ENCODE measurements around the gene WDR90.
A peak's percentile ranks its signal among the peaks of the same experiment; 100 is the strongest.

DNA sequence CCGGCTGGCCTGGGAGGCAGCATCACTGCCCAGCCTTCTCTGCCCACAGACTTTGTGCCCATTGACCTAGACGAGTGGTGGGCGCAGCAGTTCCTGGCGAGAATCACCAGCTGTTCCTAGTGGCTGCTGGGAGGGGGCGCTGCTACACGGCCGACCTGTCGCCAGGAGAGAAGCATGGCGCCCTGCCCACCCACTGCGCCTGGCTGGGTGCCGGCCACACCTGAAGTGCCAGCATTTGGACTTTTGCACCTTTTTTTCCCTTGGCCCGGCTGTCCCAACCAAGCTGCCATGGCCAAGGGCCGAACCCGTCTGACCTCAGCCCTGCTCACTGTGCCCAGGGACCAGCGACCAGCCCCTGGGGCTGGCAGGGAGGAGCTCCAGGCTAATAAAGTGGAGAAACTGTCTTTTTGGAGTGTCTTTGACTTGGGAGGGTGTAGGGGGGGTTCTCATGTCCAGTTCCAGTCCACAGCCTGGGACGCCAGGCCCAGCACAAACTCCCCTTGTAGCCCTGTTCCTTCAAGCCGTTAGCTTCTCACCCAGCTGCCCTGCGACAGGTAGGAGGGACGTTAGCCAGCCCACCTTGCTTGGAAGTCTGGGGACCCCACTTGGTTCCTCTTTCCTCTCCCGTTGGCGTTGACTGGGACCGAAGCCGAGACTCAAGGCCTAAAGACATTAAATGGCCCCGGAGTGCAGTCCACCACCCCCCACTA, 939 bp upstream of the WDR90 start:
- TF ChIP-seq, protein P1, sequence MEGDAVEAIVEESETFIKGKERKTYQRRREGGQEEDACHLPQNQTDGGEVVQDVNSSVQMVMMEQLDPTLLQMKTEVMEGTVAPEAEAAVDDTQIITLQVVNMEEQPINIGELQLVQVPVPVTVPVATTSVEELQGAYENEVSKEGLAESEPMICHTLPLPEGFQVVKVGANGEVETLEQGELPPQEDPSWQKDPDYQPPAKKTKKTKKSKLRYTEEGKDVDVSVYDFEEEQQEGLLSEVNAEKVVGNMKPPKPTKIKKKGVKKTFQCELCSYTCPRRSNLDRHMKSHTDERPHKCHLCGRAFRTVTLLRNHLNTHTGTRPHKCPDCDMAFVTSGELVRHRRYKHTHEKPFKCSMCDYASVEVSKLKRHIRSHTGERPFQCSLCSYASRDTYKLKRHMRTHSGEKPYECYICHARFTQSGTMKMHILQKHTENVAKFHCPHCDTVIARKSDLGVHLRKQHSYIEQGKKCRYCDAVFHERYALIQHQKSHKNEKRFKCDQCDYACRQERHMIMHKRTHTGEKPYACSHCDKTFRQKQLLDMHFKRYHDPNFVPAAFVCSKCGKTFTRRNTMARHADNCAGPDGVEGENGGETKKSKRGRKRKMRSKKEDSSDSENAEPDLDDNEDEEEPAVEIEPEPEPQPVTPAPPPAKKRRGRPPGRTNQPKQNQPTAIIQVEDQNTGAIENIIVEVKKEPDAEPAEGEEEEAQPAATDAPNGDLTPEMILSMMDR (IDR thresholded peaks at IDR 0.05; ENCODE audit: insufficient read depth, low read depth, low read length): peak; percentile 8
- TF ChIP-seq EZH2 (IDR thresholded peaks at IDR 0.05; ENCODE audit: insufficient read depth, low read length): no peak
